Activated T-cell treated with anti-CD3 and anti-CD28 coated beads for 48 hours (primary cell): ENCODE data around the gene IZUMO1.
"Not testable (repeated sequence)": the region's sequence is repeated elsewhere in the genome, so short reads cannot be mapped to it uniquely, and the experiment has no call there.

ENCODE experiments used
- DNase-seq: peaks from one replicate; pipeline ENCODE4 v3.0.0-alpha.2; 2020; ENCODE audit warnings: low read depth

Gene IZUMO1

GRCh38 chr19:48713041-48713863 is 33.5 kb downstream of the IZUMO1 start:
- no peak for DNase-seq

DNA sequence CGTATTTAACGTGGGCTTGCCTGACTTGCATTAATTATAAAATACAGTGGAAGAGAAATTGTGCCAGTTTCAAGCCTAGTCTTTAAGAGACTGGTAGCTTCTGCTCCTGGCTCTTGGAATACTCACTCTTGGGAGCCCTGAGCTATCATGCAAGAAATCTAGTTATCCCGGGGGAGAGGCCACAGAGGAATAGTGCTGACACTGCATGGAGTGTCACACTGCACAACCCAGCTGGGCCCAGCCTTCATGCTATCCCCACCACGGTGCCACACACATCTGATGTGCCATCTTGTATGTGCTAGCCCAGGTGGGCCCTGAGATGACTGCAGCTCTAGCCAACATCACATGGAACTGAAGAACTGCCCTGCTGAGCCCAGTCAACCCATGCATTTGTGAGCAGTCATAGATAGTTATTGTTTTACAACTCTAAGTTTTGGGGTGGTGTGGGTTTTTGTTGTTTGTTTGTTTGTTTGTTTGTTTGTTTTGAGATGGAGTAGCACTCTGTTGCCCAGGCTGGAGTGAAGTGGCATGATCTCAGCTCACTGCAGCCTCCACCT is 35.5 kb downstream of the IZUMO1 start:
- no peak for DNase-seq

DNA sequence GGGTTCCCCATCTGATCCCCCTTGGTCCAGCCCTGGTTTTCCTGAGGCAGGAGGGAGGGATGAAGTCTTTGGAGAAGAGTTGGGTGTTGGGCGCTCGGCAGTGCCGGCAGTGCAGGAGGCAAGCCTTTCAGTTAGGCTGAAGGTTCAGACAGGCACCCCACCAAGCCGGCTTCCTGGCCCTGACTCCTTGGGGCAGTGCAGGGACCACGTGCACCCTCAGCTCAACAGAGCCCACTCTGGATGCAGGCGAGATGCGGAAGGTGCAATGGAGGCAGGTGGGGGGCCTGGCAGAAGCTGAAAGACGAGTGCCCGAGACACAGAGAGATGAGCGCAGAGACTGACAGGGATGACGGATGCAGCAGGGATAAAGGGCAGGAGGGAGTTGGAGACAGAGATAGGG is 38.2 kb downstream of the IZUMO1 start:
- DNase-seq, result no peak

GRCh38 chr19:48705431-48705830 is 41.3 kb downstream of the IZUMO1 start:
- no peak for DNase-seq

GRCh38 chr19:48703316-48703715 is 43.4 kb downstream of the IZUMO1 start:
- DNase-seq, result no peak

GRCh38 chr19:48702701-48703100 is 44.0 kb downstream of the IZUMO1 start:
- DNase-seq, result no peak

- no peak for DNase-seq
Observed at GRCh38 chr19:48698046-48698445, 48.7 kb downstream of the IZUMO1 start.

DNA sequence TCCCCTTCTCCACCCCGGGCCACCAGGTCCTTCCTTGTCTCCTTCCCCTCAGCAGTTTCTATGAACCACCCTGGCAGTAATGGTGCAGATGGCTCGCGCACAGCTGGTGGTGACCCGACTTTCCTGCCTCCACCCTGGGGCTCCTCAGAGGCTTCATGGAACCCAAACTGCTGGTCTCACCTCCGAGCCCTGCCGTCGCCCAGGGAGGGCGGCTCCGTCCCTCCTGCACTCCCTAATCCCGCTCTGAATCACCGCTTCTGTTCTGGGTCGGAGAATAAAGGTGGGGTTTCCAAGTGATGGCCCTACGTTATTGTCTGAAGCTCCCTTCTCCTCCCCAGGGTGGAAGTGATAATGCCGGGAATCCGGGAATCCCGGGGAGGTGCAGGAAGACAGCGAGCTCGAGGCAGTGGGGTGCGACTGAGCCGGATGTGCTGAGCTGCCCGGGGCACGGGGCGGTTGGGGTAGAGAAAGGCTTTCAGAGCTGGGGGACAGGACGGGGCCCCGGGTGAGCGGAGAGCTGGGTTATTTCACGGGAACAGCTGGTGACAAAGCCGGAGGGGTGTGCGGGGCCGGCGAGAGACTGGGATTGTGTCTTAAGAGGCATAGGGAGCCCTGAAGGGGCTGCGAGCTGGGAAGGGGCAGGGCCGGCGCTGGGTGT is 50.2 kb downstream of the IZUMO1 start:
- no peak for DNase-seq

DNA sequence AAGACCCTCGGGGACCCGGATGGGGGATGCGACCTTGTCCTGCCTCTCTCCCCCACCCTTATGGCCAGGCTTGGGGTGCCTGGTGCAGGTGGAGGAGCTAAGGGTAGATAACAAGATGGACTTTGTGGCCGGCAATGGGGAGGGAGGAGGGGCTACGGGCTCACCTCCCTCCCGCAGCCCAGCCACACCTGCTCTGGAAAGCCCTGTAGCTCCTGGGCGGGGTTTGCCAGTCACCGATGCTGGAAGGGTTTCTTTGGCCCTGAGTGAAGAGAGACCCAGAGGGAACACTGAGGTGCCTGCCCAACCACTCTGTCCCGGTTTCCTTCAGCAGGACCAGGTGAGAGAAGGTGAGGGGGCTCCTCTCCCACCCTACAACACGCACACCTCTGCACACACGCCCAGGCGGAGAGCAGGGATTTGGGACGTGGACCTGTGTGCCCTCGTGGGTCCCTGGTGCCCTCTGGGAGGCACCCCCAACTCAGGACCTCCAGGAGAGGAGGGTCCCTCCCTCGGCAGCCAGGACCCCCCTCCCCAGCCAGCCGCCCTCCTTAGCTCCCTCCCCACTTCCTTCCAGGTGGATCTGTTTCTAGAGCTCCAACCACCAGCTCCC is 50.9 kb downstream of the IZUMO1 start, which contains the start of gene FUT2:
TSS of gene FUT2 (plus strand) at position 229 of the 610 bp plus-strand sequence. CDS start 6,986 bp downstream, outside the sequence.
- no peak for DNase-seq

GRCh38 chr19:48693629-48694028 is 53.1 kb downstream of the IZUMO1 start:
- DNase-seq, result not testable (repeated sequence)
